Measurements from ENCODE around the gene HOXB7. TPM values are rescaled to one million over a fixed set of nuclear protein-coding genes. Genes with fewer than 3 reads are reported as not detected.

HOXB7 gene
- total and polyA plus RNA-seq, 10 of the 15 experiments (the other 5 are each of a cell fraction or from before 2014, with no cell fraction given), result 2.8 to 7.4 (median 4.2) TPM

- intact Hi-C loops (cut with micrococcal nuclease; ENCODE audit: unreplicated experiment) (no loop called here), in situ Hi-C loops (cut with MboI) (no loop called here)
- no peak for TF ChIP-seq STAT1 (conservative IDR thresholded peaks at IDR 0.05)
- no peak for TF ChIP-seq MXI1 (IDR thresholded peaks at IDR 0.05; ENCODE audit: low read depth, low read length)
- TF ChIP-seq TAF1 (IDR thresholded peaks at IDR 0.05; ENCODE audit: borderline replicate concordance, low read depth, low read length), result no peak
- TF ChIP-seq MTA3 (IDR thresholded peaks at IDR 0.05; ENCODE audit: borderline replicate concordance, low read length), result no peak
- TF ChIP-seq JUNB (IDR thresholded peaks at IDR 0.05), result no peak
- no peak for TF ChIP-seq SMARCA5 (IDR thresholded peaks at IDR 0.05)
- TF ChIP-seq HDGF (IDR thresholded peaks at IDR 0.05), result no peak
- TF ChIP-seq CBFB (IDR thresholded peaks at IDR 0.05; ENCODE audit: low read depth), result no peak
- no peak for TF ChIP-seq SRF (IDR thresholded peaks at IDR 0.05; ENCODE audit: low read depth in 2 of 2, low read length in 2 of 2)
- no peak for TF ChIP-seq IKZF1 (conservative IDR thresholded peaks at IDR 0.05)
- TF ChIP-seq RUNX3 (IDR thresholded peaks at IDR 0.05; ENCODE audit: low read length), result no peak
- no peak for TF ChIP-seq CREM (IDR thresholded peaks at IDR 0.05; ENCODE audit: low read depth)
- TF ChIP-seq SIN3A (IDR thresholded peaks at IDR 0.05; ENCODE audit: low read depth, low read length), result no peak
- FAIRE-seq (no peak), ATAC-seq (no peak), DNase-seq (ENCODE audit: low read depth, low spot score) (no peak)
- CTCF ChIA-PET, result interaction anchor here (0.5 kb wide), 1 partner anchor 489 kb away, joined by 3 read pairs; no protein-coding TSS in a partner anchor
- no peak overlapping the region for H3K4me2 ChIP-seq (ENCODE audit: control insufficient read depth, insufficient read depth)
- H4K20me1 ChIP-seq (ENCODE audit: control insufficient read depth, insufficient read depth), result no peaks in the 10 kb centered on the region
- H3K27ac ChIP-seq (ENCODE audit: control insufficient read depth, insufficient read depth), result no peak overlapping the region
- SMC1A ChIA-PET (ENCODE audit: uncharacterized antibody, unreplicated experiment), result interaction anchor here (1.0 to 1.3 kb wide), 6 partner anchors 9 to 140 kb away, joined by 3 to 7 read pairs (median 4); no protein-coding TSS in a partner anchor
- POLR2A ChIA-PET, result interaction anchor here (0.9 kb wide), 1 partner anchor 69 kb away, joined by 3 read pairs; no protein-coding TSS in a partner anchor
- no TSS peak for BruUV-seq (replicated peaks)
- peaks cover 7% of the 10 kb centered on the region for H3K79me2 ChIP-seq (ENCODE audit: control insufficient read depth, insufficient read depth, low read length)
- no peak overlapping the region for H2AFZ ChIP-seq (ENCODE audit: control insufficient read depth, low read depth, low read length)
- peaks cover 13% of the 10 kb centered on the region for H3K4me1 ChIP-seq (ENCODE audit: control insufficient read depth, insufficient read depth, low read length)
- WGBS (ENCODE audit: insufficient coverage, insufficient replicate concordance, low lambda C conversion rate, missing lambda C conversion rate), result 57% methylated on average over 8 of the region's 8 CpGs
- H3K27me3 ChIP-seq (replicated peaks in 1 of 2; ENCODE audit: control insufficient read depth in 2 of 2, insufficient read depth in 2 of 2, low read length in 1 of 2), result no peaks in the 10 kb centered on the region
- no peak overlapping the region for H3K4me3 ChIP-seq
- RAD21 ChIA-PET (ENCODE audit: unreplicated experiment), result interaction anchor here (1.0 kb wide), 2 partner anchors 27 to 61 kb away, joined by 3 read pairs; no protein-coding TSS in a partner anchor
- H3K9me3 ChIP-seq (replicated peaks; ENCODE audit: control insufficient read depth, insufficient read depth, low read length), result no peaks in the 10 kb centered on the region
- H3K9ac ChIP-seq (ENCODE audit: control insufficient read depth, insufficient read depth, low read length), result no peak overlapping the region
- H3K36me3 ChIP-seq (ENCODE audit: control insufficient read depth in 2 of 2, insufficient read depth in 2 of 2, low read length in 1 of 2), result no peaks in the 10 kb centered on the region
Measured at GRCh38 chr17:48574505-48575065, 36.2 kb downstream of the HOXB7 start.

All from GM12878 (cell line).